Activated effector memory CD4-positive, alpha-beta T cell treated with Interleukin-2 at 50 U/mL for 16 hours (primary cell): ENCODE data around the gene CR1.
"Not testable (repeated sequence)": the region's sequence is repeated elsewhere in the genome, so short reads cannot be mapped to it uniquely, and the experiment has no call there.

ENCODE experiments used
- DNase-seq: peaks from one replicate; pipeline ENCODE4 v3.0.0-alpha.2; 2020

Gene CR1

GRCh38 chr1:207646171-207646570, 150.2 kb downstream of the CR1 start:
- no peak for DNase-seq

DNA sequence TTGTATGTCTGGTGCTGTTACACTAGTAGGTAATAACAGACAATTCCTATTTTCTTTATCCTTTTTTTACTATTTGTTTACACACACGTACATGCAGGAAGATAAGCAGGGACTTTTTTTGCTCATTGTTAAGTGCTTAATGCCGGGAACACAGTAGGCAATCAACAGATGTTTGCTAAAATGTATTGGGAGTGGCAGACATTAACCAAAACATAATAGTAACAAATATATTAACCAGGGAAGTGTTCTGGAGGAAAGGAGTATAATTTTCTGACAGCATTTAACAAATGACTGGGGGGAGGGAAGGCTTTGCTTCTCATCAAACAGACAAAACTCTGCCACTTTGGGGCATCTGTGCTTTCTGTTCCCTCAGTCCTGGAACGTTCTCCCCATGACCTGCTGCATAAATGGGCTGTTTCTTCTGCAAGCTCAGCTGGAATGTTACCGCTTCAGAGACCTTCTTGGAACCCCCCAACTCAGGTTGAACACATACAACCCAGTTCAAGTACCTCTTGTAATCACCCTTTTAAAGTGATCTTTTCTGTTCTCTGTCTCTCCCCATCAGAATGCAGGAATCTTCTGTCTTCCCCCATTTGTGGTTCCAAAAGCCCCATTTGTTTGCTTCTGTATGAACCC, 151.1 kb downstream of the CR1 start:
- DNase-seq, result no peak

GRCh38 chr1:207647671-207648333, 151.8 kb downstream of the CR1 start:
- DNase-seq, result no peak

DNA sequence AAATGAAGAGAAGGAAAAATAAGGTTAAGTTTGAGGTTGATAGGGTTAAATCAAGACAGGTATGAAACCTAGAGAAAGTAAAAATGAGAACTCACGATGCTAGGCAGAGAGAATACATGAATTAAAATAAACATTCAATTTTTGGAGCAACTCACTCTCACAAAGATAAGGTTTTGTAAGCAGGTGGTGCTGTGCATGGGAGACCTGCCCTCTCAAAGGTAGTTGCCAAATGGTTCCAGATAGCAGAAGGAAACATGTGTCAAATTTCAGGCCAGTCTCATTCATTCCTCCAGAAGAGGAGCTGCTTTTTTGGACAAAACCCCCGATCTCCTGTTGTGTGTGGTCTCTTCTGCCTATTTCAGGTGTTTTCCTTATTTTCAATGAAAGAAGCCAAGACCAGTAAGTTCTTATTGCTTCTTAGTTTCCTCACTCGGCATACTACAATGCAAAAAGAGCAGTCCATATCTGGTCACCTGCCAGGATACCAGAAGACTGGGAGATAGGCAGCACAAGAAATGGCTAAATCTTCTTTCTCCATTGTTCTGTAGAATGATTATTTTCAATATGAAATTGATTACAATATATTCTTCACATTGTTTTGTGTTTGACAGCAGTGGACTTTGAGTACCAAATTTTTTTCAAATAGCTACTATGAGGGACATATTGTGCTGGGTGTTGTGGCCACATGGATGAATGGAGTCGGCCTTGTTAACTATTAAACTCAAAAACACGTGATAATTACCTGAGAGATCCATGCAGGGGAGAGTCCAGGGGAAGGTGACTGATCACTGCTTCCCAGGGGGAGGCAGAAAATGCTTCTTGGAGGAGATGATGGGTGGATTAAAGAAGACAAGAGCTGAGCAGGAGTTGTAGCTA, 152.6 kb downstream of the CR1 start:
- no peak for DNase-seq

DNA sequence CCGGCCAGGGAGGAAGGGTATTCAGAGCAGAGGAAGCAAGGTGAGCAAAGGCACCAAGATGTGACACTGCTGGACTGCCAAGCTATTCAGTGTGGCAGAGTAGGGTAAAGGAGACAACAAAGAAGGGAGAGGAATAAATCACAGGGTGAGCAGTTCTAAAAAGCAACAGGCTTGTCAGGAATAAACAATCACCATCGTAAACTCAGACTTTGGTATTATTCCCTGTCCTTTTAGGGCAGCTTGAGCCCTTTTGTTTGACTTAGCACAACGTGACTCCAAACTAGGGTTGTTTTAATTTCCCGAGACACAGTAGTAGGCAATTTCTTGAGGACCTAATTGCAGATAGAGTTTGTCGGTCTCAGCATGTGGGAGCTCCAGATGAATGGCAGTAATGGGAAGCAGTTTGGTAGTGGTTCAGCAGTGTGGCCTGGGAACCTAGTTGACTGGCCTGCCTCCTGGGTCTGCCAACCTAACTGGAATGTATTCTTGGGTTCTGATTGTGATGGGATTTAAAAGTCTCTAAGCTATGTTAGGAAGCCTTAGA, 153.3 kb downstream of the CR1 start:
- no peak for DNase-seq

DNA sequence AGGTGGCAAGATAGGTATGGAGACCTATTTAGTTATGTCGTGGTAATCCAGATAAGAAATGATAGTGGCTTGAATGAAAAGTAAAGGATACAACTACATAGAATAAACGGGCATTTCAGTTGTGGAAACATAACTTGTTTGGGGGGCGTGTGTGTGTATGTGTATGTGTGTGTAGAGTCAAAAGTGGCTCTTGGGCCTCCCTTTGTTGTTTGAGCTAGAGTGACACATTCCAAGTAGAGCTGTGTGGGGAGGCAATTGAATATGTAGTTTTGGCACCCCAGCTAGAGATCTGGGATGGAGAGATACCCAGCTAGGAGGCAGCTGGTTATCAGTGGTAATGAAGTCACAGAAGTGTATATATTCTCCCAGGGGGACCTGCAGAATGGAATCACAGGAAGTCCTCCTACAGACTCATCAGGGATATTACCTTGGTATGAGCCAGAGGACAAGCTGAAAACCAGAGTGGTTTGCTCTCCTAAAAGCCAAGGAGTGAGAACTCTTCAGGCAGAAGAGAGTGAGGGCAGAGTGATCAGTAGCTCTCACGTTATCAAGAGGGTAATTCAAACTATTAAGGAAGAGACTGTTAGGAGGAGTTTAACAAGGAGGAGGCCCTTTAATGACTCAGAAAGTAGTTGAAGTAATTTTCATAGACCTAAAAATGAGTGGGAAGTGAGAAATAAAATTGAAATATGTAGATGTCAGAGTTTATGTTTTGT, 154.1 kb downstream of the CR1 start:
- no peak for DNase-seq

- no peak for DNase-seq
Observed at GRCh38 chr1:207651583-207651982, 155.6 kb downstream of the CR1 start.

DNA sequence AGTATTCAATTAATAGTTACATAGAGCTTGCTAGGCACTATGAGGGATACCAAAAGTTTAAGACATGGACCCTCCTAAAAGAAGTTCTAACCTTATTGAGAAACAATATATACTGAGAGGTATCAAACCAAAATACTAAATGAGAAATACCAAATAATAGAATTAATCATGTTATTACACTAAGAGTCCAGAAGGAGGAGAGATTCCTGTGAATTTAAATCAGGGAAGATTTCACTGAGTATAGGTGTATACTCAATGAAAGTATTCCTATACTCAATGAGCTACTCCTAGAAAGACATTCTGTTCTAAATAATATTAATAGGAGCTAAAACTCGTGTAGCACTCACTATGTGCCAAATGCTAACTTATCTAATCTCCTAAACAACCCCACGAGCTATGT, 158.4 kb downstream of the CR1 start:
- no peak for DNase-seq

DNA sequence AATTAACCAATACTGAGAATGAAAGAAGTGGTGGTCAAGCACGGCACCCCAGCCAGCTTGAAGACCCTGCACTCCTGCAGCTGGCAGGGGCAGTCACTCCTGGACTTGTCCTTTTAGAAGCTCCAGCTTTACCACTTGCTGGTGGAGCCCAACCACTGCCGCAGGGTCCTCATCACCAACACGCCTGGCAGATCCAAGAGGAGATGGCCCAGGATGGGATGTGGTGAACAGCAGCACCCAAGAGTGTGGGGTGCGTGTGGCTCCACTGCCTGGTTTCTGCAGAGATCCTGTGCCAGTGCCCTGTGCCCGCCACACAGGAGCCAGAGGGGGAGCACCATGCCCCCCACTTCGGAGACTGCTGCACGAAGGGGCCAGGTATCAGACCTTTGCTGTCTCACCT, 162.5 kb downstream of the CR1 start:
- no peak for DNase-seq

DNA sequence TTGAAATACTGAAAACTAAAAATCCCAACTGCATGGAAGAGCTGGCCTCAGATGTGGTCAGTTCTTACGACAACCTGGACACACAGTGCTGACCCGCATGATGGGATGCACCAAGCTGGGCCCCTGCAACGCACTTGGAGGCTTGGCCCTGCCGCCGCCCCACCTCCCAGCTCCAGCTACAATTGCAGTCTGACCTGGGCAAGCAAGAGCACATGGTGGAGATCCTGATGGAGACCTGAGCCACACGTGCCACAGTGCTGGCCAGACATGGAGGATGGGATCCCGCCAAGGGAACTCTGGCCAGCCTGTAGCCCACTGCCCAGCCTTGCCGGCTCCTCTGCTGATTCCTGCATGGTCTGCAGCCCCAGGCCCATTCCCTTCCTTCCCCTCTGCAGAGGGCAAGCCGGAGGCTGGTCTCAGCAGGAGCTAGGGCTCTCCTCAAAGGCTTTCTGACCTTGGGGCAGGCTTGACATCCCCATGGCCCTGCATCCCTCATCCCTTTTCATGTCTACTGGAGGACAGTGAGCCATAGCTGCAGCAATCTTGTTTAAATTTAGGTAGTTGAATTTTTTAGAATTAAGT, 163.0 kb downstream of the CR1 start:
- no peak for DNase-seq

- DNase-seq, result no peak
Observed at GRCh38 chr1:207659545-207660153, 163.7 kb downstream of the CR1 start.

DNA sequence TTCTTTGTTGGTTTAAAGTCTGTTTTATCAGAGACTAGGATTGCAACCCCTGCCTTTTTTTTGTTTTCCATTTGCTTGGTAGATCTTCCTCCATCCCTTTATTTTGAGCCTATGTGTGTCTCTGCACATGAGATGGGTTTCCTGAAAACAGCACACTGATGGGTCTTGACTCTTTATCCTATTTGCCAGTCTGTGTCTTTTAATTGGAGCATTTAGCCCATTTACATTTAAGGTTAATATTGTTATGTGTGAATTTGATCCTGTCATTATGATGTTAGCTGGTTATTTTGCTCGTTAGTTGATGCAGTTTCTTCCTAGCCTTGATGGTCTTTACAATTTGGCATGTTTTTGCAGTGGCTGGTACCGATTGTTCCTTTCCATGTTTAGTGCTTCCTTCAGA, 165.5 kb downstream of the CR1 start:
- DNase-seq, result not testable (repeated sequence)

DNA sequence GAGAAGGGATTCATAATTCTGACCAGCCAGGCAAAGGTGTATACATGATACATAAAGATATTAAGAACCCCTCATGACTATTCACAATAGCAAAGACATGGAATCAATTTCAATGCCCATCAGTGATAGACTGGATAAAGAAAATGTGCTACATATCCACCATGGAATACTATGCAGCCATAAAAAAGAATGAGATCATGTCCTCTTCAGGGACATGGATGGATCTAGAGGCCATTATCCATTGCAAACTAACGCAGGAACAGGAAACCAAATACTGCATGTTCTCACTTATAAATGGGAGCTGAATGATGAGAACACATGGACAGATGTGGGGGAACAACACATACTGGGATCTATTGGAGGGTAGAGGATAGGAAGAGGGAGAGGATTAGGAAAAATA, 170.4 kb downstream of the CR1 start:
- DNase-seq, result no peak

- no peak for DNase-seq
Observed at GRCh38 chr1:207669528-207670009, 173.6 kb downstream of the CR1 start.

- no peak for DNase-seq
Observed at GRCh38 chr1:207670192-207670591, 174.2 kb downstream of the CR1 start.

- no peak for DNase-seq
Observed at GRCh38 chr1:207670997-207671396, 175.0 kb downstream of the CR1 start.

DNA sequence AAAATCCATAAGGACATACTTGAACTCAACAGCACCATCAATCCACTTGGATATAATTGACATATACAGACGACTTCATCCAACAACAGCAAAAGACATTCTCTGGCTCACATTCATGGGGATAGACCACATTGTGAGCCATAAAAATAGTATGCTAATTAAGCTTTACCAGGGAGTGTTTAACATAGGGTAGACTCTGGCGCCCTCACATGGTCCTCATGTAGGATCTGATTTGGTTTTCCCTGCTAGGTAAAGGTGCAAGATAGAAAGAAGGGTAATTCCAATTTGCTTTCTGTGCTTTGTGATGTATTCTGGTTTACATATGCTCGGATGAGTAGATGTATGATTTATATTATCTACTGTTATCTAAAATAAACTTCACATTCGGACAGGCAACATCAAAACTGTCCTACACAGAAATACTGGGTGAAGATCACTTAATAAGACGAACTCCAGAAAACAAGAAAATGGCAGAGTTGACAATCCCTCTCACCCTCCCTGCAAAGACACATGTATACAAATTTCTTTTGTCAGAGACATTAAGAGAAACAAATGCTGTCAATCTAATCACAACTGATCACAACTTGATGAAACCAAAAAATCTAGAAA, 176.7 kb downstream of the CR1 start:
- DNase-seq, result no peak

GRCh38 chr1:207673399-207673798, 177.4 kb downstream of the CR1 start:
- DNase-seq, result no peak

- DNase-seq, result no peak
Observed at GRCh38 chr1:207676153-207676552, 180.2 kb downstream of the CR1 start.

GRCh38 chr1:207680590-207681388, 184.8 kb downstream of the CR1 start:
- not testable (repeated sequence) for DNase-seq
